NOMO-1 (cell line): ENCODE results near the gene FOXK1.

Experiments
- DNase-seq, 2 experiments: peaks; one replicate each; lab custom pipeline; 2025; ENCODE audit not compliant: unreplicated experiment in 2 of 2; lab: John Stamatoyannopoulos, UW

The FOXK1 gene

GRCh38 chr7:4694305-4694704, 12.2 kb downstream of the FOXK1 start:
- no peak for DNase-seq

GRCh38 chr7:4698707-4699275, 16.7 kb downstream of the FOXK1 start:
- no peak for DNase-seq

- no peak for DNase-seq
These were observed 17.7 kb downstream of the FOXK1 start for GRCh38 chr7:4699841-4700240.

- DNase-seq = no peak
These were observed 18.6 kb downstream of the FOXK1 start for GRCh38 chr7:4700577-4701235.

- DNase-seq = no peak
These were observed 20.9 kb downstream of the FOXK1 start for GRCh38 chr7:4702961-4703512.

- no peak for DNase-seq
These were observed 21.4 kb downstream of the FOXK1 start for GRCh38 chr7:4703532-4703931.

GRCh38 chr7:4706384-4707216, 24.5 kb downstream of the FOXK1 start:
- no peak for DNase-seq

GRCh38 chr7:4707217-4707741, 25.2 kb downstream of the FOXK1 start:
- DNase-seq = no peak

- no peak for DNase-seq
These were observed 25.9 kb downstream of the FOXK1 start for GRCh38 chr7:4707980-4708411.

- DNase-seq = no peak
These were observed 27.1 kb downstream of the FOXK1 start for GRCh38 chr7:4709187-4709586.

- DNase-seq = no peak
These were observed 29.0 kb downstream of the FOXK1 start for GRCh38 chr7:4711093-4711492.

GRCh38 chr7:4711634-4712033, 29.5 kb downstream of the FOXK1 start:
- DNase-seq = no peak

GRCh38 chr7:4712281-4713182, 30.4 kb downstream of the FOXK1 start:
- peak; percentile 24 to 76 for DNase-seq

GRCh38 chr7:4713183-4713784, 31.2 kb downstream of the FOXK1 start:
- DNase-seq = peak; percentile 57 to 74

GRCh38 chr7:4714161-4714700, 32.1 kb downstream of the FOXK1 start:
- DNase-seq = no peak

- DNase-seq = peak; percentile 2 to 43
These were observed 32.8 kb downstream of the FOXK1 start for GRCh38 chr7:4714767-4715409.

- peak; percentile 90 to 91 for DNase-seq
These were observed 33.3 kb downstream of the FOXK1 start for GRCh38 chr7:4715410-4715776.

- no peak for DNase-seq
These were observed 35.1 kb downstream of the FOXK1 start for GRCh38 chr7:4716946-4717795.
